Left ventricle myocardium inferior (tissue), 1 donor: ENCODE measurements around the gene ANKRD53. TPM values are rescaled to one million over a fixed set of nuclear protein-coding genes. Genes with fewer than 3 reads are reported as not detected.

Experiments used
- DNase-seq: peaks from one replicate; pipeline ENCODE4 v3.0.0-alpha.2; 2020
- H3K27ac ChIP-seq: fragments of 200-600 bp; replicated peaks from 2 replicates; pipeline ENCODE4 v1.8.0; 2021
- H3K27me3 ChIP-seq: fragments of 200-600 bp; 2 replicates; pipeline ENCODE4 v1.8.0; 2021; ENCODE audit warnings: low read depth
- H3K36me3 ChIP-seq: fragments of 200-600 bp; 2 replicates; pipeline ENCODE4 v1.8.0; 2021
- H3K4me1 ChIP-seq: fragments of 200-600 bp; 2 replicates; pipeline ENCODE4 v1.8.0; 2021
- H3K4me3 ChIP-seq: fragments of 200-600 bp; 2 replicates; pipeline ENCODE4 v1.8.0; 2021; ENCODE audit warnings: mild to moderate bottlenecking, moderate library complexity
- H3K9me3 ChIP-seq: fragments of 200-600 bp; replicated peaks from 2 replicates; pipeline ENCODE4 v1.8.0; 2021
- intact Hi-C: fragments of 100-400 bp; cut with micrococcal nuclease; formaldehyde crosslinking; loops from one replicate; pipeline ENCODE4 v1.11.0; 2022
- total RNA-seq: library from RNA; stranded (reverse); fragmentation: NEBNext Ultra II Directional; extraction: Animal tissue kit (Norgen Biotek cat#: 25700); gene quantifications from one replicate; pipeline ENCODE4 v1.2.1, GENCODE V29; 2021
- TF ChIP-seq, protein P1 (sequence below): fragments of 200-600 bp; IDR thresholded peaks from 2 replicates; pipeline ENCODE4 v1.8.0; 2021; ENCODE audit warnings: antibody characterized with exemption, mild to moderate bottlenecking, borderline replicate concordance
- donor health status: DM: no; HTN: yes; CAD: no; lungs with severe emphysema.

Gene ANKRD53
- total RNA-seq, 1 donor from 2014 or later = 0.33 TPM

DNA sequence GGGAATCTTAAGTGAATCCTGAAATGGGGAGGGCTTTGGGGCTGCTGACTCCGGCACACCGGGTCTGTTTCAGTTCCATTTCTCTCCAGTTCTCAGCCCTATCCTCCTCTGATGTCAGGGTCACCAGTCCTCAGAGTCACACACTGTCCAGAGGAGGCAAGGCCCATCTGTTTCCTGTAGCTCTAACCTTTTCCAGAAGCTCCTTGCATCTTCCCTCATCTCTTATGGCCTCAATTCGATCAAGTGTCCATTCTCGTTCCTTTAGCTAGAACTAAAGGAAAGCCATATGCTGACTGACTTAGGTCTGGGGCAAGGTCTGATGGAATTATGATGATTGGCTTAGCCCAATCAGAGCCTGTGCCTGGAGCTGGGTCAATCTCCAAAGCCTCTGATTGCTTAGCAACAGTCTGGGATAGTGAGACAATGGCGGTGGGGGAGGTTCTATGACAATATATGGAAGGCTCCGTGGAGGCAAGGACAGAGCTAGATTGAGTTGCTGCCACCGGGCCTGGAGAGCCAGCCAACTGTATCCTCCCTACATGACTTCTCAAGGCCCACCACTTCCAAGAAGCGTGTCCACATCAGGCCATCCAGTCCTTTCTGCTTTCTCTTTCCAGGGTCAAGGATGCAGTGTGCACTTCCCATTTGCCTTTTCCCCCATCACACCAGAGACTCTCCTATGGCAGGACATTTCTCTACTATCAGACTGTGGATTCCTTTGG lies 5.2 kb downstream of the ANKRD53 start:
- intact Hi-C loops = no loop called here
- Histone ChIP-seq H3K36me3 (peaks cover 30% of the 10 kb centered on the region), H3K4me1 (peaks cover 42% of the 10 kb centered on the region), H3K27ac (no peak overlapping the region), H3K9me3 (no peaks in the 10 kb centered on the region), H3K27me3 (no peaks in the 10 kb centered on the region), H3K4me3 (no peak overlapping the region)
- no peak for DNase-seq
- TF ChIP-seq, protein P1, sequence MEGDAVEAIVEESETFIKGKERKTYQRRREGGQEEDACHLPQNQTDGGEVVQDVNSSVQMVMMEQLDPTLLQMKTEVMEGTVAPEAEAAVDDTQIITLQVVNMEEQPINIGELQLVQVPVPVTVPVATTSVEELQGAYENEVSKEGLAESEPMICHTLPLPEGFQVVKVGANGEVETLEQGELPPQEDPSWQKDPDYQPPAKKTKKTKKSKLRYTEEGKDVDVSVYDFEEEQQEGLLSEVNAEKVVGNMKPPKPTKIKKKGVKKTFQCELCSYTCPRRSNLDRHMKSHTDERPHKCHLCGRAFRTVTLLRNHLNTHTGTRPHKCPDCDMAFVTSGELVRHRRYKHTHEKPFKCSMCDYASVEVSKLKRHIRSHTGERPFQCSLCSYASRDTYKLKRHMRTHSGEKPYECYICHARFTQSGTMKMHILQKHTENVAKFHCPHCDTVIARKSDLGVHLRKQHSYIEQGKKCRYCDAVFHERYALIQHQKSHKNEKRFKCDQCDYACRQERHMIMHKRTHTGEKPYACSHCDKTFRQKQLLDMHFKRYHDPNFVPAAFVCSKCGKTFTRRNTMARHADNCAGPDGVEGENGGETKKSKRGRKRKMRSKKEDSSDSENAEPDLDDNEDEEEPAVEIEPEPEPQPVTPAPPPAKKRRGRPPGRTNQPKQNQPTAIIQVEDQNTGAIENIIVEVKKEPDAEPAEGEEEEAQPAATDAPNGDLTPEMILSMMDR = no peak

DNA sequence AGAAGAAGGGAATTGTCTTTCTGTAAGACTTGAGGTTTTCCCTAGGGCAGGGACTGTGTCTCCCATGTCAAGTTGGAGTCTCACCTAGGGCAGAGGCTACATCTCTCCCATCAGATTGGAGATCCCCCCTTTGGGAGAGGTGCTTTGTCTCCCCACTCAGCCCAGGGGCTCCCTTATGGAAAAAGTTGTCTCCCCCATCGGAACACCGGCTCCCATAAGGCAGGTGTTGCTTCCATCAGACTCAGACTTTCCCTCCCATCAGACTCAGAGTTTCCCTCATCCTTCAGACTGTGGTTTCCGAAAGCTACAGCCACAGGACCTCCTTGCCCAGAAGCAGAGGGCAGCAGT lies 5.8 kb downstream of the ANKRD53 start:
- Histone ChIP-seq H3K27ac (no peak overlapping the region), H3K4me3 (no peak overlapping the region), H3K27me3 (no peaks in the 10 kb centered on the region), H3K4me1 (peaks cover 44% of the 10 kb centered on the region), H3K36me3 (peaks cover 35% of the 10 kb centered on the region), H3K9me3 (no peaks in the 10 kb centered on the region)
- DNase-seq = no peak
- intact Hi-C loops = no loop called here
- TF ChIP-seq, protein P1 = no peak

DNA sequence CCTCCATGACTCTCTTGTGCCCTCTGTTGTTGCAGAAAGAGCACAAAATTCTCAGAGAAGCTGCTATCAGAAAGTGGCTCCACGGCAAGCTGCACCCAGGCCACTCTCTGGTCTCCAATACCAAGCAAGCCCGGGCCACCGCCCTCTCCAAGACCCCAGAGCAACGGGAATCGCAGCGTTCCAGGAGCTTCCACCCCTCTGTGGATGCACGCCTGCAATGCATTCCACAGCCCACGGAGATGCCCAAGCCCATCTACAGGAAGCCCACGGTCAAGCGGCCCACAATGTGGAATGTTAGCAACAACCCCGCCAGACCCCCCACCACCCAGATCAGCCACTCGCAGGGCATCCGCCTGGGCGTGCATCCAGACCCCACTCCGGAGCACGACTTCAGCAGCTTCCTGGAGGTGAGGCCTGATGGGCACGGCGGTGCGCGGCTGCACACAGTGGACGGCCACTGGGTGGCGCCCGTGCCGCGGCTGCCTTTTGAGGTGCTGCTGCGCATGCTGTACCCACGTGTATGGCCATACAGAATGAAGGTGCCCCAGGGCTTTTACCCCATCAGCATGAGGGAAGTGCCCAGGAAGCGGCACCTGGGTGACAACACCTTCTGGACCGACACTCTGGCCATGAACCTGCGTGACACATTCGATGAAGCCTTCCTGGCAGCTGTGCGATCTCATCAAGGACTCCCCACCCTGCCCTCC lies 6.3 kb downstream of the ANKRD53 start:
- Histone ChIP-seq H3K27ac (no peak overlapping the region), H3K36me3 (peaks cover 40% of the 10 kb centered on the region), H3K4me3 (no peak overlapping the region), H3K4me1 (peaks cover 47% of the 10 kb centered on the region), H3K27me3 (no peaks in the 10 kb centered on the region), H3K9me3 (no peaks in the 10 kb centered on the region)
- TF ChIP-seq, protein P1 = peak; percentile 81
- DNase-seq = peak; percentile 54
- intact Hi-C loops = no loop called here

DNA sequence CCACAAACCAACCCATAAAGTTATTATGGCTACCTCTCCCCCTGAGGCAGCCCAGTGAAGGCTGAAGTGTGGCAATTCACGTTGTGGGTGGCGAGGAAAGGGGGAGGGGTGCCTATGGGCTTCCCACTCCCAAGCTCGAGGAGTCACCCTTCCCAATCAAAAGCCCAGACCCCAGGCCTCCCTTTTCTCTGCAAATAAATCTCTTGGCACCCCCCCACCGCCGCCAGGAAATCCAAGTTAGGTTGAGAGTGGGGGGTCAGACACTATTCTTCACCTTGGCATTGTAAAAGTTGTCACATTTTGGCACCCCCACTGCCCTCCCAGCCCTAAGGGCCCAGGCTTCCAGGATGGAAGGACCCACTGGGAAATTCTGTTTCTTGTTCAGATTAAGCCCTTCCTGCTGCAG lies 6.9 kb downstream of the ANKRD53 start:
- TF ChIP-seq, protein P1 = no peak
- intact Hi-C loops = no loop called here
- H3K36me3 ChIP-seq = peaks cover 46% of the 10 kb centered on the region
- DNase-seq = no peak
- no peaks in the 10 kb centered on the region for H3K27me3 ChIP-seq
- no peak overlapping the region for H3K4me3 ChIP-seq
- H3K27ac ChIP-seq = no peak overlapping the region
- peaks cover 47% of the 10 kb centered on the region for H3K4me1 ChIP-seq
- no peaks in the 10 kb centered on the region for H3K9me3 ChIP-seq

DNA sequence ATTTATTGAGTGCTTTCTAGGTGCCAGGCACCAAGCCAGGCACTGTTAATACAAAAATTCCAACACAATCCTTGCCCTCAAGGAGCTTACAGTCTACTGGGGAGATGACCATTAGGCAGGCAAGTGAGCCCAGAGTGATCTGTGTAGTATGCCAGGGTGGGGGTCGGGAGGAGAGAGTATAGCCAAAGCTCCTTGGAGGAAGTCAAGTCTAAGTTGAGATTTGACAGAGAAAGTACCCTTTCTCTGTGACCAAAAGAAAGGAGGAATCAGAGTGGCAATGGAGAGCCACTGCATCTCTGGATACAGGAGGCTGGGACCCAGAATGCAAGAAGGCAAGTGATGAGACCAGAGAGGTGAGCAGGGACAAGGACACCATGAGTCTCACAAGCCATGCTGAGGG lies 7.5 kb downstream of the ANKRD53 start:
- Histone ChIP-seq H3K27me3 (no peaks in the 10 kb centered on the region), H3K4me1 (peaks cover 47% of the 10 kb centered on the region), H3K9me3 (no peaks in the 10 kb centered on the region), H3K36me3 (peaks cover 53% of the 10 kb centered on the region), H3K4me3 (no peak overlapping the region), H3K27ac (no peak overlapping the region)
- intact Hi-C loops = no loop called here
- TF ChIP-seq, protein P1 = no peak
- no peak for DNase-seq
